ENCODE results near the gene LRRK1.

The LRRK1 gene

GRCh38 chr15:101113114-101114005 lies 194.2 kb downstream of the LRRK1 start:
- no peak for DNase-seq (ENCODE audit: low read depth in 2 of 2)

DNA sequence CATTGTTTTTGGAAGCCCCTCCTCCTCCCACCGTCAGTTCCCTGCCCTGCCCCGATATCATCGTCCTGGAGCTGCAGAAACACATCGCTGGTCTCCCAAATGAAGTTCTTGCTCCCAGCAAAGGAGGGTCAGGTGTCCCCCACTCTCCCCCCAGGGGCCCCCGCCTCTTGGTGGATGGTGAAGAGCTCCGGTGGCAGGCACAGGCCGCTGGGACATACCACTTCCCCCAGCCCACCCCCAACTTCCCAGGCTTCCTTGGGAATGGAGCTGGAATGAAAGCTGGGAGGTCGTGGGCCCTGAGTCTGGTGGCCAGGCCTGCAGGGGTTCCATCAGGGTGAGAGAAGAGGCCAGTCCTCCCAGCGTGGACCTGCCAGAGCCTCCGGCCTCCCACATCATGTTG lies 195.0 kb downstream of the LRRK1 start:
- no peak for DNase-seq (ENCODE audit: low read depth in 2 of 2)

DNA sequence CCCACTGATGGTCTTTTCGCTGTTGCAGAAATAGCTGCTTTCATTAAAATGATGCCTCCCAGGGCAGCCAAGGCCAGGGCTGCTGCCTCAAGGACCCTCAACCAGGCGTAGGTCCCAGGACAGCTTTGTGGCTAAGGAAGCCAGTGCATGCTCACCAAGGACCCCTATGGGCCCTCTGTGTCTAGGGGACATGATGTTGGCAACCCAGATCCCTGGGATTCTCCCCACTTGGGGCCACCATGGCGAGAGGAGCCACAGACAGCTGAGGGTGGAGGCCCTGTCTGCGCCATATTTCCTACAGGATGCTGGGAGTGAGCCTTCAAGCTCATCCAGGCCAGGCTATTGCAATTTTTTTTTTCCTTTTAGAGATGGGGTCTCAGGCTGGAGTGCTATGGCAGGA lies 195.5 kb downstream of the LRRK1 start:
- DNase-seq (ENCODE audit: low read depth in 2 of 2): no peak

DNA sequence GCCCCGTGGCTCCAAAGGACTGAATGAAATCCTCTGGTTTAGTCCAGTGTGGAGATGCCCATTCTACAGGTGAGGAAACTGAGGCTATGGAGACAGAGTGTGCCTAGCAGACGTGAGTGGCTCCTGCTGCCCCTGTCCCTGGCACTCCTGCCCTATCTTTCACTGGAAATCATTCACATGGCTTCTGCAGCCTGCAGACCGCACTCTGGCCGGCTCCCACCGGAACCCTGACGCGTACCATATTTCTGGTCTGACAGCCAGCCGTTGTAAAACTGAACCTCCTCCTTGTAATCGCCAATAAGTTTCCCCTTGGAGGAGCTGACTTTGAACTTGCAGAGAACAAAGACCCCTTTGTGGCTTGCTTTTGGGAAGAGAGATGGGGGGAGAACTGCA lies 196.2 kb downstream of the LRRK1 start:
- DNase-seq (ENCODE audit: low read depth in 2 of 2): no peak

DNA sequence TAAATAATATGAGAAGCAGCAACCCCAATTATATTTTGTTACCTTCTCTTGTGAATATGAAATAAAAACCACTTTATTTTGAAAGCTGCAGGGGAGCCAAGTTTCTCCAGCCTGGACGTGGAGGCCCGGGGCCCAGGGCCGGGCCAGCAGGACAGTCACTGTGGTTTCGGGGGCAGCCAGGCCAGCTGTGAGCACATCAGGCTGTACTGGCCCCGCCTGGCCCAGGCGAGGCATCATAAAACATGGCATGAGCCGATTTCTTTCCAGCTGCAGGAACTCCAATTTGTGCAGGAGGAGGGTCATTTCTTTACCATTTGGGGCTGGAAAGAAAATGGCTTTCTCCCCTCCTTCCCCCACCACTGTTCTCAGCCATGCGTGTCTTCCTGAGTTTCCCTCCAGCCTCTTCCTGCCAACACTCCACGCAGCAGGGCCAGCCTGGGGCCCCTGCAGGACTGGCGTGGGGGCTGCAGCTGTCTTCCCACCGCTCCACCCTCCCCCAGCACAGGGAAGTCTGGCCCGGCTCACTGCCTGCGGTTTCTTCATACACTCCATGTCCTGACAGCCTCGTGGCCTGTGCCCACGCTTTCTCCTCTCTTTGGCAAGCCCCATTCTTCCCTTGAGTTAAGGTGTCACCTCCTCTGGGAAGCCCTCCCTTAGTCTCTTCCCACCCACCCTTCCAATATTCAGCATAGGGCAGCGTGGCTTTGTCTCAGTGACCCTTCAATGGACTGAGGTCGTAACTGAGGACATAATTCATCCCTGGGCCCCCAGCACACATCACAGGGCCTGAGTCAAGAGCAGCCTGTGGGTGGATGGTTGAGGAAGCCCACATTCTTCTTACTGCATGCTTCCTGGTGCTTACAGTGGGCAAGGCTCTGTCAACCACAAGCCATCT lies 196.9 kb downstream of the LRRK1 start:
- no peak for DNase-seq (ENCODE audit: low read depth in 2 of 2)

GRCh38 chr15:101116681-101116976 lies 197.5 kb downstream of the LRRK1 start:
- DNase-seq (ENCODE audit: low read depth in 2 of 2): no peak

DNA sequence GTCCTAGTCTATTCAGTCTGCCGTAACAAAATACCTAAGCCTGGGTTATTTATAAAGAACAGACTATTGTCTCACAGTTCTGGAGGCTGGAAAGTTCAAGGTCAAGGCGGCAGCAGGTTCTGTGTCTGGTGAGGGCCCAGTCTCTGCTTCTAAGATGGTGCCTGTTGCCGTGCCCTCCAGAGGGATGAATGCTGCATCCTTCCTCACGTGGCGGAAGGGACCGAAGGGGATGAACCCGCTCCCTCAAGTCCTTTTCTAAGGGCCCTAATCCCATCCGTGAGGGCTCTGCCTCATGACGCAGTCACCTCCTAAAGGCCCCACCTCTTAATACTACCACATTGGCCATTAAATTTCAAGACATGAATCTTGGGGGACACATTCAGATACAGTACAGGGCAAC lies 199.0 kb downstream of the LRRK1 start:
- no peak for DNase-seq (ENCODE audit: low read depth in 2 of 2)

GRCh38 chr15:101118615-101119014 lies 199.5 kb downstream of the LRRK1 start:
- no peak for DNase-seq (ENCODE audit: low read depth in 2 of 2)

DNA sequence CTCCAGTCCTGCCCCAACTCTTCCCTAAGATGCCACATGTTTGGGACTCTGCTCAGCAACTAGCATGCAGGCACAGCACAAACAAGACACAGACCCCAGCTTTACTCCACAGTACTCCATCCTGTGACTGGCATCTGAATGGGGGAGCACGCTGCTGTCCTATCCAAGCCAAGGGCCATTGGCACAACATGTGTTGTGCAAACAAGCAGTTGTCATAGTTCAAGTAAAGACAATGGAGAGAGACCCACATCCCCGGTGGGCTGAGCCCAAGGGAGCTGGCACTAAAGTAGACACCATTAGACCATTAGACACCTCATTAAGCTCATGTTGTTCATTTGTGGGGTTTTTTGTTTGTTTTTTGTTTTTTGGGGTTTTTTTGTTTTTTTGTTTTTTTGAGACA lies 200.0 kb downstream of the LRRK1 start:
- DNase-seq (ENCODE audit: low read depth in 2 of 2): no peak

Data from stimulated activated CD4-positive, alpha-beta T cell treated with anti-CD3 and anti-CD28 coated beads, Interleukin-15, amount 100 ng/mL, for 48 hours (primary cell).